ENCODE data around the gene AKAP12.

DNA sequence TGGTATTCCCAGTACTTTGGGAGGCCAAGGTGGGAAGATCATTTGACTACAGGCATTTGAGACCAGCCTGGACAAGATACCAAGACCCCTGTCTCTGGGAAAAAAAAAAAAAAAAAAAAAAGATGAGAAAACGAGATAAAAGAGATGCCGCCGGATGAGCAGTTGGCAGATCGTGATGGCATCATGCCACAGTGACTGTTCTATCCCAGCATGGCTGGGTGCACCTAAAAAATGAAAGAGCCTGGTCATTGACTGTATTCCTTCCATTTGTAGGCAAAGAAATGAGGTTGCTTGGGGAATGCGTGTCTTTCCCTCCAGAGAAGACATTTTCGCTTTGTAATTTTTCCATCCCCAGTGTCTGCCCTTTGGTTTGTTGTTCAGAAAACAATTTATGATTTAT lies 12.9 kb downstream of the AKAP12 start:
- TF ChIP-seq POLR2A (IDR thresholded peaks at IDR 0.05; ENCODE audit: extremely low read depth, insufficient read length) (no peak), CTCF (IDR thresholded peaks at IDR 0.05; ENCODE audit: low read depth, low read length) (no peak)
